ENCODE data around the gene RPL27A. TPM values are rescaled to one million over a fixed set of nuclear protein-coding genes. Genes with fewer than 3 reads are reported as not detected.

Gene RPL27A
- total RNA-seq, 3 donors from 2014 or later: 907 to 1,119 (median 1,000) TPM

- Histone ChIP-seq H3K4me3 (no peak overlapping the region), H3K27me3 (no peaks in the 10 kb centered on the region), H3K27ac (no peak overlapping the region), H3K36me3 (no peaks in the 10 kb centered on the region), H3K9me3 (no peaks in the 10 kb centered on the region), H3K4me1 (no peaks in the 10 kb centered on the region)
- TF ChIP-seq CTCF (IDR thresholded peaks at IDR 0.05) (no peak), POLR2AphosphoS5 (IDR thresholded peaks at IDR 0.05) (no peak), POLR2A (IDR thresholded peaks at IDR 0.05) (no peak)
- DNase-seq (ENCODE audit: low spot score in 2 of 2): no peak
- intact Hi-C loops (cut with DNase I; ENCODE audit: low total_unique reads): no loop called here
Measured at GRCh38 chr11:8650401-8650990, 32.1 kb upstream of the RPL27A start.

- no peak for TF ChIP-seq CTCF (IDR thresholded peaks at IDR 0.05)
- TF ChIP-seq POLR2AphosphoS5 (IDR thresholded peaks at IDR 0.05): no peak
- TF ChIP-seq POLR2A (IDR thresholded peaks at IDR 0.05): no peak
- Histone ChIP-seq H3K4me3 (no peak overlapping the region), H3K27ac (peak overlapping the region in 1 of 2 donors; percentile 22), H3K4me1 (no peaks in the 10 kb centered on the region), H3K36me3 (no peaks in the 10 kb centered on the region), H3K9me3 (no peaks in the 10 kb centered on the region), H3K27me3 (no peaks in the 10 kb centered on the region)
- intact Hi-C loops (cut with DNase I; ENCODE audit: low total_unique reads): no loop called here
- no peak for DNase-seq (ENCODE audit: low spot score in 2 of 2)
Measured at GRCh38 chr11:8652140-8652539, 30.5 kb upstream of the RPL27A start.

DNA sequence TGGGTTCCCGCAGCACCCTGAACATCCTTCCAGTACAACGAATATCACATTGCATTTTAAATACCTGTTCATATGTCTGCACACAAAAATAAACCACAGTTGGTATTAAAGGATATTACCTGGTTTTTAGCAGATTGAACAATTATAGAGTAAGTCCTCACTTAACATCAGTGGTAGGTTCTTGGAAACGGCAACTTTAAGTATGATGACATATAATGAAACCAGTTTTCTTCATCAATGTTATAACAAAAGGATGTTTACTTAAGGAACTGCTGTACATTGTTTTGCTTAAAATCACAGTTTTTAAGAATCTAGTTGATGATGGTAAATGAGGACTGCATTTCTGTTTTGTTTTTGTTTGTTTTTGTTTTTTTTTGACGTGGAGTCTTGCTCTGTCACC, 28.1 kb upstream of the RPL27A start:
- Histone ChIP-seq H3K27me3 (no peaks in the 10 kb centered on the region), H3K9me3 (no peaks in the 10 kb centered on the region), H3K27ac (no peak overlapping the region), H3K36me3 (no peaks in the 10 kb centered on the region), H3K4me3 (no peak overlapping the region), H3K4me1 (no peaks in the 10 kb centered on the region)
- TF ChIP-seq CTCF (IDR thresholded peaks at IDR 0.05) (no peak), POLR2A (IDR thresholded peaks at IDR 0.05) (no peak), POLR2AphosphoS5 (IDR thresholded peaks at IDR 0.05) (no peak)
- DNase-seq (ENCODE audit: low spot score in 2 of 2): no peak
- intact Hi-C loops (cut with DNase I; ENCODE audit: low total_unique reads): no loop called here

DNA sequence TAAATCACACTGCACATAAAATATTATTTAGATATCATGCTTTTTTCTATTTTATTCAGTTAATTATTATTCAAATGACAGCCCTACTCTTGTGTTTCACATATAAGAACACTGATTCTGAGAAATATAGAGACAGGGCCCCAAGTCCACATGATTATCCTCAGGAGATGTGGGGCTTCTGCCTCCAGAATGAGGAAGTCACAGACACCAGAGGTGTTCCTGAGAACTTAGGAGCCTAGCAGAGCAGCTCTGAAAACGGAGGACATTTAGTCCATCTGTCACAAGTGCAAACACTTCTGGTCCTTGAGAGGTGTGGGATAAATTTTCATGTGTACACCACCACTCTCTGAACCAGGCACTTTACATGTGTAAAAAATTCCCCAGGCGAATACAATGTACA, 26.3 kb upstream of the RPL27A start:
- H3K36me3 ChIP-seq: no peaks in the 10 kb centered on the region
- no peak overlapping the region for H3K27ac ChIP-seq
- H3K27me3 ChIP-seq: no peaks in the 10 kb centered on the region
- H3K4me1 ChIP-seq: no peaks in the 10 kb centered on the region
- TF ChIP-seq POLR2AphosphoS5 (IDR thresholded peaks at IDR 0.05): no peak
- no peak for TF ChIP-seq CTCF (IDR thresholded peaks at IDR 0.05)
- TF ChIP-seq POLR2A (IDR thresholded peaks at IDR 0.05): no peak
- no peaks in the 10 kb centered on the region for H3K9me3 ChIP-seq
- DNase-seq (ENCODE audit: low spot score in 2 of 2): no peak
- H3K4me3 ChIP-seq: no peak overlapping the region
- intact Hi-C loops (cut with DNase I; ENCODE audit: low total_unique reads): no loop called here

GRCh38 chr11:8658321-8659057, 24.1 kb upstream of the RPL27A start:
- no peak for DNase-seq (ENCODE audit: low spot score in 2 of 2)
- no peaks in the 10 kb centered on the region for H3K36me3 ChIP-seq
- TF ChIP-seq POLR2A (IDR thresholded peaks at IDR 0.05) (no peak), CTCF (IDR thresholded peaks at IDR 0.05) (no peak), POLR2AphosphoS5 (IDR thresholded peaks at IDR 0.05) (no peak)
- no peaks in the 10 kb centered on the region for H3K27me3 ChIP-seq
- H3K9me3 ChIP-seq: no peaks in the 10 kb centered on the region
- no peak overlapping the region for H3K27ac ChIP-seq
- no peaks in the 10 kb centered on the region for H3K4me1 ChIP-seq
- peak overlapping the region in 1 of 3 donors; percentile 30 for H3K4me3 ChIP-seq
- intact Hi-C loops (cut with DNase I; ENCODE audit: low total_unique reads): no loop called here
